Medulla oblongata (tissue), 1 donor: ENCODE data around the gene COPS6.
"Not testable (repeated sequence)": the region's sequence is repeated elsewhere in the genome, so short reads cannot be mapped to it uniquely, and the experiment has no call there.

ENCODE experiments used
- DNase-seq: peaks from one replicate; pipeline ENCODE4 v3.0.0-alpha.2; 2015; ENCODE audit errors: extremely low spot score

Gene COPS6

GRCh38 chr7:100126239-100126930 lies 37.6 kb downstream of the COPS6 start:
- no peak for DNase-seq

- DNase-seq, result peak; percentile 94
These were observed 38.4 kb downstream of the COPS6 start, which contains the start of gene MBLAC1 for GRCh38 chr7:100126931-100127865. Gene MBLAC1, plus strand, starts transcription at chr7:100126967. Its CDS starts 429 bp downstream, at chr7:100127396.

- no peak for DNase-seq
These were observed 39.3 kb downstream of the COPS6 start for GRCh38 chr7:100127866-100128636.

- no peak for DNase-seq
These were observed 39.8 kb downstream of the COPS6 start for GRCh38 chr7:100128637-100128963.

- not testable (repeated sequence) for DNase-seq
These were observed 41.4 kb downstream of the COPS6 start for GRCh38 chr7:100130220-100130607.

GRCh38 chr7:100130608-100131453 lies 42.1 kb downstream of the COPS6 start:
- DNase-seq, result peak; percentile 72

- no peak for DNase-seq
These were observed 43.4 kb downstream of the COPS6 start for GRCh38 chr7:100132126-100132525.

GRCh38 chr7:100132697-100133151 lies 44.0 kb downstream of the COPS6 start:
- DNase-seq, result peak; percentile 71

- no peak for DNase-seq
These were observed 49.3 kb downstream of the COPS6 start for GRCh38 chr7:100137851-100138760.

GRCh38 chr7:100141555-100141949 lies 52.8 kb downstream of the COPS6 start:
- DNase-seq, result no peak
